ENCODE measurements around the gene SCART1. TPM values are rescaled to one million over a fixed set of nuclear protein-coding genes. Genes with fewer than 3 reads are reported as not detected.

SCART1 gene
- total RNA-seq, 1 experiment from 2014 or later = 0.50 TPM

- Mint-ChIP-seq H3K27me3 (ENCODE audit: low read depth) (no peaks in the 10 kb centered on the region), H3K27ac (no peak overlapping the region), H3K4me3 (no peak overlapping the region), H3K4me1 (no peaks in the 10 kb centered on the region), H3K9me3 (peaks cover 70 to 75% of the 10 kb centered on the region in 2 experiments), H3K36me3 (ENCODE audit: insufficient read depth in 1 of 3, low read depth in 3 of 3) (peaks cover 7 to 20% (median 9%) of the 10 kb centered on the region in 3 experiments; a peak in 6 of 7 replicates)
- no peaks in the 10 kb centered on the region for H3K79me2 ChIP-seq (ENCODE audit: insufficient read depth, low read length)
- no peak overlapping the region for H2BK15ac ChIP-seq (ENCODE audit: low read depth, low read length)
- H3K23me2 ChIP-seq (ENCODE audit: insufficient read length, low read depth, low read length, poor library complexity, severe bottlenecking) = no peaks in the 10 kb centered on the region
- H4K20me1 ChIP-seq (ENCODE audit: control insufficient read depth, insufficient read depth, insufficient read length) = no peaks in the 10 kb centered on the region
- H2AFZ ChIP-seq (ENCODE audit: low read length) = no peak overlapping the region
- H3K4me1 ChIP-seq (ENCODE audit: insufficient read depth, low read length) = no peaks in the 10 kb centered on the region
- no peak overlapping the region for H2BK5ac ChIP-seq (ENCODE audit: insufficient read length, low read length)
- no peak overlapping the region for H4K8ac ChIP-seq (replicated peaks; ENCODE audit: insufficient read length, low read depth, low read length)
- no CpG with 5 or more reads among the region's 2 CpGs for WGBS (ENCODE audit: extremely low coverage, insufficient read length, low lambda C conversion rate)
- H3K27me3 ChIP-seq (ENCODE audit: insufficient read depth, low read length) = no peaks in the 10 kb centered on the region
- no peak for TF ChIP-seq CTCF (conservative IDR thresholded peaks at IDR 0.05)
- no peak overlapping the region for H3T11ph ChIP-seq (ENCODE audit: low read length)
- no peak overlapping the region for H2BK120ac ChIP-seq (ENCODE audit: low read depth, low read length, poor library complexity, severe bottlenecking)
- H2AK5ac ChIP-seq (ENCODE audit: insufficient read length, low read length) = no peak overlapping the region
- no peak for DNase-seq
- H3K4ac ChIP-seq (ENCODE audit: low read depth, low read length) = no peak overlapping the region
- H3K4me2 ChIP-seq (ENCODE audit: insufficient read depth, insufficient read length, low read length) = no peak overlapping the region
- H2BK12ac ChIP-seq (ENCODE audit: insufficient read length, low read depth, low read length) = no peak overlapping the region
- H3K56ac ChIP-seq (ENCODE audit: insufficient read length, low read depth, low read length) = no peak overlapping the region
- H4K91ac ChIP-seq (ENCODE audit: insufficient read length, low read depth, low read length) = no peak overlapping the region
- H2BK20ac ChIP-seq (ENCODE audit: low read depth, low read length, poor library complexity, severe bottlenecking) = no peak overlapping the region
- H4K5ac ChIP-seq (ENCODE audit: insufficient read length, low read depth, low read length) = no peak overlapping the region
- H3K79me1 ChIP-seq (ENCODE audit: insufficient read depth, low read depth, low read length, poor library complexity, severe bottlenecking) = no peaks in the 10 kb centered on the region
- peaks cover 68% of the 10 kb centered on the region for H3K9me3 ChIP-seq (ENCODE audit: control insufficient read depth, low read depth, low read length)
- no peak overlapping the region for H3K9ac ChIP-seq (ENCODE audit: extremely low read depth, insufficient read length, low read length)
- H3K14ac ChIP-seq (ENCODE audit: insufficient read depth, low read length) = no peak overlapping the region
- H3K23ac ChIP-seq (ENCODE audit: insufficient read length, low read depth, low read length) = no peak overlapping the region
- H3K27ac ChIP-seq (ENCODE audit: insufficient read length, low read depth, low read length) = no peak overlapping the region
- H3K18ac ChIP-seq (ENCODE audit: insufficient read length, low read depth, low read length) = no peak overlapping the region
Measured at GRCh38 chr10:133474027-133474426, 20.3 kb downstream of the SCART1 start.

Measured in H9 (cell line).